Fibroblast of lung (primary cell): ENCODE results near the gene PDE6D. TPM values are rescaled to one million over a fixed set of nuclear protein-coding genes. Genes with fewer than 3 reads are reported as not detected.

ENCODE experiments used
- DNase-seq, 2 donors: peaks; one replicate each; pipeline versions ENCODE4 v3.0.0 to v3.0.0-alpha.2; 2010; ENCODE audit warnings: low read depth in 2 of 2
- H2AFZ ChIP-seq: 2 replicates; pipeline ENCODE4 v1.5.1; 2012; ENCODE audit warnings: low read length, control low read depth, inconsistent platforms
- H3K27ac ChIP-seq: 2 replicates; pipeline ENCODE4 v1.5.1; 2011; ENCODE audit warnings: low read length, control low read depth; ENCODE audit not compliant: insufficient read depth
- H3K27me3 ChIP-seq: 2 replicates; pipeline ENCODE4 v1.5.1; 2011; ENCODE audit warnings: mild to moderate bottlenecking, low read length; ENCODE audit not compliant: control insufficient read depth, insufficient read depth
- H3K36me3 ChIP-seq: 2 replicates; pipeline ENCODE4 v1.5.1; 2011; ENCODE audit warnings: low read length; ENCODE audit not compliant: control insufficient read depth, insufficient read depth
- H3K4me1 ChIP-seq: 2 replicates; pipeline ENCODE4 v1.5.1; 2011; ENCODE audit warnings: low read length; ENCODE audit not compliant: control insufficient read depth, insufficient read depth; ENCODE audit errors: extremely low read depth
- H3K4me2 ChIP-seq: 2 replicates; pipeline ENCODE4 v1.5.1; 2011; ENCODE audit warnings: low read length, control low read depth; ENCODE audit not compliant: insufficient read depth; ENCODE audit errors: extremely low read depth
- H3K4me3 ChIP-seq, 4 experiments: fragments of 200-600 bp in 1 of 4; sonication (generic) in 1 of 4; replicated peaks in 1 of 4; 2 replicates each; pipeline ENCODE4 v1.5.1; 2011 to 2016; ENCODE audit warnings: low read length in 4 of 4, low read depth in 3 of 4, mild to moderate bottlenecking in 3 of 4, control low read depth in 2 of 4, inconsistent platforms in 1 of 4, mixed read lengths in 1 of 4; ENCODE audit not compliant: insufficient read depth in 1 of 4; ENCODE audit errors: control extremely low read depth in 1 of 4
- H3K79me2 ChIP-seq: 2 replicates; pipeline ENCODE4 v1.5.1; 2012; ENCODE audit warnings: mild to moderate bottlenecking, low read length, inconsistent platforms; ENCODE audit not compliant: control insufficient read depth, insufficient read depth
- H3K9ac ChIP-seq: 2 replicates; pipeline ENCODE4 v1.5.1; 2011; ENCODE audit warnings: mild to moderate bottlenecking, low read length, control low read depth; ENCODE audit not compliant: insufficient read depth
- H3K9me3 ChIP-seq: 2 replicates; pipeline ENCODE4 v1.5.1; 2012; ENCODE audit warnings: low read depth, low read length; ENCODE audit not compliant: control insufficient read depth, insufficient read depth
- H4K20me1 ChIP-seq: 2 replicates; pipeline ENCODE4 v1.5.1; 2011; ENCODE audit warnings: low read length; ENCODE audit not compliant: control insufficient read depth, insufficient read depth; ENCODE audit errors: extremely low read depth
- EZH2 ChIP-seq: IDR thresholded peaks from 2 replicates; pipeline ENCODE4 v1.5.1; 2012; ENCODE audit warnings: low read length, control low read depth, mild to moderate bottlenecking; ENCODE audit errors: missing control alignments
- polyA plus RNA-seq, 2 donors: library from polyadenylated mRNA; depleted of rRNA in 1 of 2; stranded (reverse) in 1 of 2; unstranded in 1 of 2; fragments of >200 nt; gene quantifications; 2 replicates each; pipeline ENCODE4 v1.2.1, GENCODE V29; 2011 to 2012; ENCODE audit warnings: missing spikeins in 1 of 2
- total RNA-seq: library from RNA; depleted of rRNA; stranded (reverse); fragments of >200 nt; gene quantifications from 2 replicates; pipeline ENCODE4 v1.2.1, GENCODE V29; 2014
- TF ChIP-seq, protein P1 (sequence below), 2 donors: IDR thresholded peaks in 1 of 2; conservative IDR thresholded peaks in 1 of 2; 1 replicate in 1 of 2; 2 replicates in 1 of 2; pipeline ENCODE4 v1.5.1; 2011 to 2012; ENCODE audit warnings: low read length in 2 of 2, control low read depth in 1 of 2, inconsistent platforms in 1 of 2, low read depth in 1 of 2, mild to moderate bottlenecking in 1 of 2

The PDE6D gene
- total and polyA plus RNA-seq, 2 donors (not counting 1 experiment from before 2014, with no cell fraction given): 14.4 to 32.3 TPM

DNA sequence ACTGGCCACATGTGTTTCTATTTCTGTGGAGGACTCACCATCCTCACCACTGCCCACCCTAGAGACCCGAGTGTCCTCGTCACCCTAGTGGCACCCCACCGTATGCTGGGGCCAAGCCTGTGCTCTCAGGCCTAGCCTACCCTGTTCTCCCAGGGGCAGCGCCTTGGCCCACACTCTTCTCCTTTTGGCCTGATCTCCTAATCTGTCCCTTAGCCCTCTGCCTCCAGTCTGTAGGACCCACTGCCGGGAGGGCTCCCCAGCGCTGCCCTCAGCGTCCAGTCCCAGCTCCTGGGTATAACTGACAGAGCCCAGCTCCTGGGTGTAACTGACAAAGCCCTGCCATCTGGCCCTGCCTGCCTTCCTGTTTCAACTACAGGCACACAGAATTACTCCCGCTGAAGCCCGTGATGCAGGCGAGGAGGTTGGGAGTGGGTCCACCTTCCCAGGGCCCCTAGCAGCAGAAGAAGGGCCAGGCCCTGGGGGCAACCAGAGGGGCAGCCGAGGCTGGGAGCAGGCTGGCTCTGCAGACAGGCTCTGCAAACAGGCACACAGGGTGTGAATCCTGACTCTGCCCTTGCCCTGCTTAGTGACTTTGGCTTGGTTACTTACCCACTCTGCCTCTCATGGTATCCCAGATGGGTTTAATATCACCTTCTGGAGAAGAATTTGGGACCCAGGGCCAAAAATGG, 98.3 kb downstream of the PDE6D start:
- TF ChIP-seq, protein P1, sequence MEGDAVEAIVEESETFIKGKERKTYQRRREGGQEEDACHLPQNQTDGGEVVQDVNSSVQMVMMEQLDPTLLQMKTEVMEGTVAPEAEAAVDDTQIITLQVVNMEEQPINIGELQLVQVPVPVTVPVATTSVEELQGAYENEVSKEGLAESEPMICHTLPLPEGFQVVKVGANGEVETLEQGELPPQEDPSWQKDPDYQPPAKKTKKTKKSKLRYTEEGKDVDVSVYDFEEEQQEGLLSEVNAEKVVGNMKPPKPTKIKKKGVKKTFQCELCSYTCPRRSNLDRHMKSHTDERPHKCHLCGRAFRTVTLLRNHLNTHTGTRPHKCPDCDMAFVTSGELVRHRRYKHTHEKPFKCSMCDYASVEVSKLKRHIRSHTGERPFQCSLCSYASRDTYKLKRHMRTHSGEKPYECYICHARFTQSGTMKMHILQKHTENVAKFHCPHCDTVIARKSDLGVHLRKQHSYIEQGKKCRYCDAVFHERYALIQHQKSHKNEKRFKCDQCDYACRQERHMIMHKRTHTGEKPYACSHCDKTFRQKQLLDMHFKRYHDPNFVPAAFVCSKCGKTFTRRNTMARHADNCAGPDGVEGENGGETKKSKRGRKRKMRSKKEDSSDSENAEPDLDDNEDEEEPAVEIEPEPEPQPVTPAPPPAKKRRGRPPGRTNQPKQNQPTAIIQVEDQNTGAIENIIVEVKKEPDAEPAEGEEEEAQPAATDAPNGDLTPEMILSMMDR (conservative IDR thresholded peaks at IDR 0.05 in 1 of 2, IDR thresholded peaks at IDR 0.05 in 1 of 2; ENCODE audit: low read depth in 1 of 2, low read length in 2 of 2): no peak
- TF ChIP-seq EZH2: no peak

More for the DNA sequence above, 98.3 kb downstream of the PDE6D start:
- H4K20me1 ChIP-seq: no peaks in the 10 kb centered on the region
- H3K27me3 ChIP-seq: no peaks in the 10 kb centered on the region
- H3K4me2 ChIP-seq: no peak overlapping the region
- no peak overlapping the region for H3K9ac ChIP-seq
- H3K36me3 ChIP-seq: no peaks in the 10 kb centered on the region
- H3K9me3 ChIP-seq: no peaks in the 10 kb centered on the region
- H3K4me3 ChIP-seq: no peak overlapping the region
- H3K27ac ChIP-seq: no peak overlapping the region
- no peak for DNase-seq
- peaks cover 3% of the 10 kb centered on the region for H3K4me1 ChIP-seq
- no peak overlapping the region for H2AFZ ChIP-seq
- H3K79me2 ChIP-seq: no peaks in the 10 kb centered on the region

Other genes with a start within 250 kb of the PDE6D start
- gene TEX44, start 188.4 kb downstream of the PDE6D start, total RNA-seq: not detected in 2 replicates
- gene TEX44, start 188.4 kb downstream of the PDE6D start, polyA plus RNA-seq: not detected in 2 replicates
- 481 and 664 TPM in 2 replicates for gene PTMA, start 72.8 kb downstream of the PDE6D start, total RNA-seq
- 650 and 1,032 TPM in 2 replicates for gene PTMA, start 72.8 kb downstream of the PDE6D start, polyA plus RNA-seq
- gene COPS7B, start 5.2 kb upstream of the PDE6D start, total RNA-seq: 12.1 and 17.7 TPM in 2 replicates
- 39.5 and 44.8 TPM in 2 replicates for gene COPS7B, start 5.2 kb upstream of the PDE6D start, polyA plus RNA-seq
- not detected in 2 replicates for gene NPPC, start 145.1 kb upstream of the PDE6D start, total RNA-seq
- gene NPPC, start 145.1 kb upstream of the PDE6D start, polyA plus RNA-seq: not detected in 2 replicates
- gene DIS3L2, start 180.4 kb upstream of the PDE6D start, total RNA-seq: 12.3 and 15.2 TPM in 2 replicates
- 5.2 and 7.4 TPM in 2 replicates for gene DIS3L2, start 180.4 kb upstream of the PDE6D start, polyA plus RNA-seq